GM19238 (cell line): Measurements from ENCODE around the gene METAP1D.
"Not testable (repeated sequence)": the region's sequence is repeated elsewhere in the genome, so short reads cannot be mapped to it uniquely, and the experiment has no call there.

Experiments
- DNase-seq: peaks from one replicate; pipeline ENCODE4 v3.0.0; 2011; ENCODE audit warnings: low spot score; ENCODE audit not compliant: insufficient read length

The METAP1D gene

DNA sequence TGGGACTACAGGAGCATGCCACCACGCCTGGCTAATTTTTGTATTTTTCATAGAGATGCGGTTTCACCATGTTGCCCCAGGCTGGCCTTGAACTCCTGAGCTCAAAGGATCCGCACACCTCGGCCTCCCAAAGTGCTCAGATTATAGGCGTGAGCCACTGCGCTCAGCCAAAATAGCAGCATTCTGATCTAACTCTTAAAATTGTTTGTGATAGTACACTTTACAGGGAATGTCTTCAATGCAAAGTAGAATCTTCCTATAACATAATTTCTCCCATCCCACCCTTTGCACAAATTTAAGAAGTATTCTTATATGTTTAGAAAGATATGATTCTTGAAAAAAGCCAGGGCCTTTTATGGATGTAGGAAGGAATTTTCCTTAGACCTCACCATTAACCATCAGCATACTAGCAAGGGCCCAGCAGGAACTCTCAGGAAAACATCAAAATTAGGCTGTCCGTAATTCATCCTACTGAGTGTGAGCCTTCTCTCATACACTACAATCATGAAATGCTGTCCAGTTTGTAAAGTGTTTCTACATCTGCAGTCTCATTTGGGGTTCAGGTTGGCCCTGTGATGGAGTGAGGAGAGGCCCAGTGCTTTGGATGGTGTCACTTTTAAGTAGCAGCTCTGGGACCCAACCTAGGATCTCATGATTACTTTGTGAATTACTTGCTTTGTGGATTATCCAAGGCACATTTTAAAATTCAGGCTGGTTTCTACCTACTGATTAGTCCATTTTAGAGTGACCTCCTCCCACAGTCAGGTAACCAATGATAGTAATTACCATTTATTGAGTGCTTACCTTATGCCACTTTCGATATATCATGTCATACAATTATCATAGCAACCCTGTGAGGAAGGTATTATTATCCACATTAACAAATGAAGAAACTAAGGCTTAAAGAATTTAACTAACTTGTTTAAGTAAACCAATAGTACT, 48.1 kb downstream of the METAP1D start:
- no peak for DNase-seq

DNA sequence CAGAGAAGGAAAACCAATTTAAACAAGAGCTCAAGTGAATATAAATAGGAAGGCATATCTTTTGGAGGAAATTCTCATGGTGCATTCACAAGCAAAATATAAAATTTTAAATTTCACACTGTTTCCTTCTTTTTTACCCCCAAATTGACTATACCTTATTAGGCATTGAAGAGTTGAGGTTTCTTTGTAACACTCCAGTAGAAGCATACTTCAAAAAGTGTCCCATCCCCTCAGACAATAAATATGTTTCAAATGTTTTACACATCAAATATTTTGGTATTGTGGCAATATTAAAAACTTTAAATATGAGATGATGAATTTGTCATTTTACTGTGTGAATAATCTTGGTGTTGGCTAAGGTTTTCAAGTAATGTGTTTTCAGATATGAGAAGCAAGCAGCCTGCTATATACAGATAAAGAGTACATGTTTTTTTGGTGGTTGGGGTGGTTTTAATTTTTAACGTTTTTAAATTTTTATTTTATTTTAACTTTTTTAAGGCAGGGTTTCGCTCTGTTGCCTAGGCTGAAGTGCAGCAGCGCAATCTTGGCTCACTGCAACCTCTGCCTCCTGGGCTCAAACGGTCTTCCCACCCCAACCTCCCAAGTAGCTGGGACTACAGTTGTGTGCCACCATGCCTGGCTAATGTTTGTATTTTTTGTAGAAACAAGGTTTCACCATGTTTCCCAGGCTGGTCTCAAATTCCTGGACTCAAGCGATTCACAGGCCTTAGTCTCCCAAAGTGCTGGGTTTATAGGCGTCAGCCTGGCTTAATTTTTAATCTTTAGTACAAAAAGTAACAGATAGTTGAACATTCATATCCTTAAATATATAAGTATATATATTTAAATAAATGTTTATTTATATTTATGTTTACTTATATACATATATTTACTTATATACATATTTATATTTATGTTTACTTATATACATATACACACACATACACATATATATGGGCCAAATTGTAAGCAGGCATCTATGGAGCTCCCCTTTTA, 49.1 kb downstream of the METAP1D start:
- no peak for DNase-seq

DNA sequence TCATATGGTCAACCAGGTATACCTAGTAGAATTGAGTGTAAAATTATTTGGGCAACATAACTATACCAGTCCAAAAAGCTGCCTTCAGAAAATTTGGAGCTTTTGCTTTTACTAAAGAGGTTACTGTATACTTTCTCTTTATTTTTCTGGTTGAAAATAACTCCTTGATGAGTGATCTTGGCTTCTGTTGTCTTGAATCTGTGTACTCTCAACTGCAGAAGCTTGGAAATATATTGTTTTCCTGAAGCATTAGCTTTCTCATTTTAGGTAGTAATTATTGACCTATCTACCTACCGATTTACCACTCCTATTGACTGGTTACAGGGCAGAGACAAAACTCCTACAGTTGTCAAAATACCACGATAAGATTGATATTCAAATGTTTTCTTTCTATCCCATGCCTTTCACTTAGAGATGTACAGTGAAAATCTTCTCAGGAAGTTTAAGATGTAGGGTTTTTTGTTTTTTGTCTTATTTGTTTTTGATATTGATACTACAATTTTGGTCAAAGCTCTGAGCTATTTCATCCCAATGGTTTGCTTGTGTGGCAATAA, 49.9 kb downstream of the METAP1D start:
- no peak for DNase-seq

DNA sequence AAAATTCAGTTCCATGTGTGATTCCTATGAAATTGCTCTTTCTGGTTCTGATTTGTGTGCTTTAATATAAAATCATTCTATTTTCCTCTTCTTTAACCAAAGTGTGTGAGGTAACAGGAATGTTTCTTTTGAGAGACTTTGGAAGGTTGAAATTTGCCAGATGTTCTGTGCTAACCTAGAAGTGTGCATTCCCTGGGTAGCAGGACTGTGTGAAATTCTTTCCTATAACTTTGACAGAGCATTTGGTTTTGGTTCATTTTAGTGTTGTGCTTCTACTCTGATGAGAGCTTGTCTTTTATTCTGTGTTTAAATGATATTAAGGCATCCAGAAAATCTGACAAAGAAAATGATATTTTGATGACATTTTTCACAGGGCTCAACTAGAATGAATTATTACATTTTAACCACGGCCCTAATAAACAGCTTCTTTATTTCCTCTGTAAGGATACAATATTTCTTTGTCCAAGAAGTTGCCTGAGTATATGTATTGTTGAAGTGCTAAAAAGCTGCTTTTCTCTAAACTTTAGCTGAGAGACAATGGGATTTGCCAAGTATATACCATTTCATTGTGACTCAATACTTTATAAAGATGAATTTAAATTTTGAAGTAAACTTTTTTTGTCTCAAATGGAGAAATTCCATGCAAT, 50.8 kb downstream of the METAP1D start:
- no peak for DNase-seq

DNA sequence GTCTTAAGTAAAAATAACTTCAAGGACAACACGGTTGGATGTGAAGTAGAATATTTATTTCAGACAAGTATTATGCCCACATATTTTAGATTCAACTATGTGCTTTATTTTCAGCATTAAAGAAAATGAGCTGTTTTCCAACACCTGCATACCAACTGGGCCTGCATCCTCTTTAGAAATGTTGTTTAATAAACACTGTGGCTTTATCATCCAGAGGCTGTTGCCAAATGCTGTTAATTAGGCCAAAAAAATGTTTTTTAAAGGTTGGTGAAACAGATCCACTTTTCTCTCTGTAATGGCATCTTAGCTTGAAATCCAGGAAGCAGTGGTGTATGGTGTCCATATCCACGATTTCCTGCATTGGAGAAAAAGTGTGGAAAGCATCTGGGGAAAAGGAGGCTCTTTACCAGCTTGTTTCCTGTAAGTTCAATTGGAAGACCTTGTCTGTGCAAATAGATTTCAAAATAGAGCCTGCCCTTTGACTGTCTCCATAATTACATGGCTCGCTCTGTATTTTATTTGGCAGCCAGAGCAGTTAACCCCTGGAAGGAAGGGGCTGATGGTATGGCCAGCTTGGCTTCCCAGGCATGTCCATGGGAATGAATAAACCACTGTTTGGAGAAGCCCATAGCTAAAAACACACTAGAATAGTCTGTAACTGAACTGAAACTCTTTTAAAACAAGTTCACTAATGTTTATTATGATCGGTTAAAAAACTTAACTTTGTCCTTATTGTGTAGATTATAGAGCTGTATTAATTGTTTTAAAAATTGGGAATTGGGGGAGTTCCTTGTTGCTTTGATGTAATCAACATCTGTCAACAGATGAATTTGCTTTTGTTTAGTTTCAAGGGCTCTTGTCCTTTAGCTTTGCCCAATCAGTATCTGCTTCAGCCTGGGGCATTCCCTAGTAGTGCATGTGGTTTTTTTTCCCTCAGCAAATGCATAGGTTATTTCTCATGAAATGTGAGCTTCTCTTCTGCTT, 52.5 kb downstream of the METAP1D start:
- DNase-seq, result no peak

DNA sequence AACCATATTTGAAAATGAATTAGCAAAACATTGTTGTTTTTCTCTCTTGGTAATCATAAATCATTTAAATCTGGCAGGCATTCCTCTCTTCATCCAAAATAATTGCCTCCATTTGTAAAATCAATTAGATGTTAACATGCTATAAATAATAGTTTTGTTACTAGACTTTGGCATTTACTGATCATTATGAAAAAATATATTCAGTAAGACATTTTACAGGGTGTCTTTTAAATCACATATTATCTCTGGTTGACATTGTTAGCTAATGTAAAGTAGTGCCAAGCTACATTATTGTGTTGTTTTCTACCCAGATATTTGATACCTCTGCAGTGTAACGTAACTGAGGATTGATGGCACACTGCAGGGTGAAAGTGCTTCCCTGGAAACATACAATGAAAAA, 53.7 kb downstream of the METAP1D start:
- no peak for DNase-seq

DNA sequence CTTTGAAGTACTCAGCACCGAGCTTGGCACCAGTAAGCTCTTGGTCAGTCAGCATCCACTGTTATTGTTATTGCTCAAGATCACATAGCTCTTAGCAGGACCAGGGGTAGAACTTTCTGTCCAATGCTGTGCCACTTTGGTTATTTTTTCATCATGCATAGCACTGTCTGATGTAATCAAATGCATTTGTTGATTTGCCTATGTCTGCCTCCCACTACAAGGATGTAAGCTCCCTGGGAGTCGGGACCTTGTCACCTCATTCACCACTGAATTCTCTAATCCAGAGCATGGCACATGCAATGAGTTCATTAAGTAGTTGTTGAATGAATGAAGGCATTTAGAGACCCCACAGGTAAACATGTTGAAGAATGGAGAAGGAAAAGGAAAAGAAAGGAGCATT, 56.5 kb downstream of the METAP1D start:
- no peak for DNase-seq

DNA sequence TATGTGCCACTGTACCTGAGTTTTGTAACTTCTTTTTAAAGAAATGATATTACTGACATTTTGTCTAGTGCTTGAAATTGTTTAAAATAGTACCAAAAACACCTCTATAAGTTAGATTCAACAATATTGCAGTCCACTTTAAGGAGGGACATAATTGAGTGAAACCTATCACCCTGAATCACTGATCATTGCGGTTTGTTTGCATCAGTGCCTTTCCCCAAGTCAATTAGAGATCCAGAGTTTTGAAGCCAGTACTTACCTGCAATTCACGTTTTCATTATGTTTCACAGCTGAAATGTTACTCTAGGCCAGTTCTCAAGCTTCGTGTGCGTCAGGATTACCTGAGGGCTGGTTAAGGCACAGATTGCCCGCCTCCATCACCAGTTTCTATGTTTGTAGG, 58.9 kb downstream of the METAP1D start:
- DNase-seq, result no peak

DNA sequence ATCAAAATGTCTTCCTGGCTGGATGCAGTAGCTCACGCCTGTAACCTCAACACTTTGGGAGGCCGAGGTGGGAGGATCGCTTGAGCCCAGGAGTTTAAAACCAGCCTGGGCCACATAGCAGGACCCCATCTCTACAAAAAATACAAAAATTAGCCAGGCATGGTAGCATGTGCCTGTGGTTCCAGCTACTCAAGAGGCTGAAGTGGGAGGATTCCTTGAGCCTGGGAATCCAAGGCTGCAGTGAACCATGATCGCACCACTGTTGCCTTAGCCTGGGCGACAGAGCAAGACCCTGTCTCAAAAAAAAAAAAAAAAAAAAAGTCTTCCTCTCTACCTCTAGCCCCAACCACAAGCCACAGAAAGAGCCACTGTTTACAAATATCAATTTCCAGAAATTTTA, 60.4 kb downstream of the METAP1D start:
- DNase-seq, result not testable (repeated sequence)

DNA sequence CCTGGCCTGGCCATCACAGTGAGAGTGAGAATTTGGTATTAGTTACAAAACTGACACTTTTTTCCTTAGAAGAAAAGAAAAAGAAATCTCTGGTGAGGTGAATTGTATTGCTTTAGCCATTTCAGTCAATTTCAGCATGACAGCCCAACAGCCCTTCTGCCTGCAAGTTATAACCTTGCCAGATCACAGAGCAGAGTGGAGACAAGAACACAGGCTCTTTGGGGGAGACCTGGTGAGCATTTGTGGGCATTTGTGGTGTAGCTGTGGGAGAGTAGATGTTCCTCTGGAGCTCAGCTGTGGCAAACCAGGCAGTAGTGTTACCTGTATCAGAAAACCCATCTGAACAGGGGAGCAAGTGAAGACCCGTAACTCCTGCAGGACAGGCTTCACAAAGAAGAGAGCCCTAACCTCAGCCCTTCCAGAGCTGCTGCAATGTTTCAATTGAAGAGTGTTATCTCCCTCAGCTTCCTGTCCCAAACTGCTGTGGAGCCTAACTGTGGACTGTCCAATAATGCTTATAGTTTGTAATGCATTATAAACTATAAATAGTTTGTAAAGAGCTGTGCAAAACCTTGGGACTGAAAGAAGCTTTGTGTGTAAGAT, 62.8 kb downstream of the METAP1D start:
- DNase-seq, result no peak

DNA sequence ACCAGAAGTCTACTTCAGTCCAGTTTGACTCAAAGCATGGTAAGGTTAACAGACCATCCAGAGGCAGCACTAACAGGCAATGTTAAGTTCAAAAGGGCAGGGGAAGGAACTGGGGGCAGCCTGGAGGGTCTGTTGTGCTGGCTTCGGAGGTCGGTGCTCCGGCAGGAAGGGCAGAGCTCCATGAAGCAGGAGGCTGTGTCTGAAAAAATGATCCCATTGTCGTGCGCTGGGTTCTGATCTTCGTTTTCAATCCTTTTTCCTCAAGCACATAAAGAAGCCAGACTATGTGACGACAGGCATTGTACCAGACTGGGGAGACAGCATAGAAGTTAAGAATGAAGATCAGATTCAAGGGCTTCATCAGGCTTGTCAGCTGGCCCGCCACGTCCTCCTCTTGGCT, 63.7 kb downstream of the METAP1D start:
- DNase-seq, result no peak

DNA sequence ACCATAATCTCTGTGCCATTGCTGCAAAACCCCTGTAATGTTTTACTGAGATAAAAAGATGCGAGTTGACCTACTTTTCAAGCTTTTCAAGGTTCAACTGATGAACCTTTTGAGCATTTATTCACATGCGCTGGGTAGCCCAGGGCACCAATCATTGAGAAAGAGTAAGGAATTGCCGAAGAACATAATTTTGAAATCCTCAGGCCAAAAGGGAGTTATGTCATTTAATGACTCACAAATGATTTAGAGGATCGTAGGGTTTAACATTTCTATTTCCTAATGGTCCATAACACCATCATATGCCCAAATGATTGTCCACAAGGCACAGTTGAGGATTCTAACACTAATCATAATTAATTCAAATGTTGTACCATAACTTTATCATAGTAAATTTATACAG, 65.4 kb downstream of the METAP1D start:
- DNase-seq, result no peak

DNA sequence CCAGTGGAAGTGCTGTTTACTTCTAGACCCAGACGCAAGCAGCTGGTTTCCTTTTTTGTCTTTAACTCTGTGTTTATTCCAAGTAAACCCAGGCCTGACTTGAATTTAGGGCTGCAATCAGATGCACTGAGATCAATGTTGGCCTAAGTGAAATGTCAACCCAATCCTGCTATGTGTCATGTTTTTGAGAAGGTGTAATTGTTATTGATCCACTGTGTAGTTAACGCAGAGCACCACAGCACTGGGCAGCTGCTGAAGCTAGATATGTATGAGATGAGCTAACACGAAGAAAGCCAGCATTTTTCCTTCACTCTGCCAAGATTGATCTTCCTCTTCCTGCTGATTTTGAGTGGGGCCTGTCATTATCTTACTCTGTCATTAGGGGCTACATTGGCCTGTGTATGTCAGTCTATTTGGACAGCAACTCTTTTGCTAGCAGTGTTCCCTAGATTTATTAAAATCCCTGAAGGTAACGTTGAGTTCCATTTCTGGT, 66.7 kb downstream of the METAP1D start:
- DNase-seq, result no peak

DNA sequence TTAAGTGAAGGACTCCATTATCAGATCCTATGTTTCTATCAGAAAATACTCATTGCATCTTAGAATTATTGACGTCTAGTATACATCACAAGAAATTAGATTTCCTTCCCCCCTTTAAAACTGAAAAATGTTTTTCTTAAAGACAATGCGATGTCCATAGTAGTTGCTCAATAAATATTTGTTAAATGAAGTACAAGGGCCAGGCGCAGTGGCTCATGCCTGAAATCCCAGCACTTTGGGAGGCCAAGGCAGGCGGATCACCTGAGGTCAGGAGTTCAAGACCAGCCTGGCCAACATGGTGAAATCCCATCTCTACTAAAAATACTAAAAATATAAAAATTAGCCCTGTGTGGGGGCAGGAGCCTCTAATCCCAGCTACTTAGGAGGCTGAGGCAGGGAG, 68.2 kb downstream of the METAP1D start:
- not testable (repeated sequence) for DNase-seq

DNA sequence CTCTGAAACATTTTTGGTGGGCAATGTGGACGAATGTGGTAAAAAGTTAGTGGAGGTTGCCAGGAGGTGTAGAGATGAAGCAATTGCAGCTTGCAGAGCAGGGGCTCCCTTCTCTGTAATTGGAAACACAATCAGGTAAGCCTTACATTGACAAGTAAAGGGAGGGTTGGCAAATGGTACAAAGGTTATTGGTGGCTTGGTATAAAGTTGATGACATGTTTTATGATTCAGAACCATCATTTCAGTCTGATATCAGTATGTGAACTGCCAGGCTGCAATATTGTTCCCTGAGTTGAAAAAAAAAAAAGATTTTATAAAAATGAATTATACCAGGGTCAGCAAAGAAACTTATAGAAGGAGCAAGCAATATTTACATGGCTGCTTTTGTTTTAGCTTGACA, 71.2 kb downstream of the METAP1D start:
- DNase-seq, result no peak

DNA sequence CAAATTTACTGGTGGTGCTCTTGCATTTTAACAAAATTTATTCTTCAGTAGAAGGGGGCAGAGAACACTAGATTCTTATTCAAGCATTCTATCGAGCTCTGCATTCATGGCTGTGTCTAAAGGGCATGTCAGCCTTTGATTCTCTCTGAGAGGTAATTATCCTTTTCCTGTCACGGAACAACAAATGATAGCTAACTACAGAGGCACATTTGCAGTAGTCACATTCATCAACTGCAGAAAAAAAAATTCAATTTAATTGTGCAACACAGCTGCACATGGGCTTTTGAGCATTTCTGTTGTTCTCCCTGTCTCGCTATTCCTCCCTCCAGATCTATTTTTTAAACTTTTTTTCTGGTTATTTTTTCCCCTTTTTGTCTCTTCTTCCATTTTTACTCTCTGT, 72.5 kb downstream of the METAP1D start:
- no peak for DNase-seq

DNA sequence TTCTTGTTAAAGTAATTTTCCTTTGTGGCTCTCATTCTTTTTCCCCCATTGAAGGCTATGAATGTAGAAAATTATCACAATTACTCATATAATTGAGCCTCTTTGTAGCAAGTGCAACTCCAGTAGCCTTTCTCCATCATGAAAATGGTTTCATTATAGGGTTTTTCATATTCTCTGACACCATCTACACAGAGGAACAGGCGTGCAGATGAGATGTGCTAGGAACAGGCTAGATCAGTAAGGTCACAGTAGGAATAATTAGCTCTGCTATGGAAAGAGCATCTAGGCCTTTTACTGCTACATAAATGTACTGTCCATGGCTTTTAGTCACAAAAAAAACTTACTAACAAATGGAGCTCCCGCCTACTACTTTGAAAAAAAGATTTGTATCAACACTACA, 73.0 kb downstream of the METAP1D start:
- no peak for DNase-seq

DNA sequence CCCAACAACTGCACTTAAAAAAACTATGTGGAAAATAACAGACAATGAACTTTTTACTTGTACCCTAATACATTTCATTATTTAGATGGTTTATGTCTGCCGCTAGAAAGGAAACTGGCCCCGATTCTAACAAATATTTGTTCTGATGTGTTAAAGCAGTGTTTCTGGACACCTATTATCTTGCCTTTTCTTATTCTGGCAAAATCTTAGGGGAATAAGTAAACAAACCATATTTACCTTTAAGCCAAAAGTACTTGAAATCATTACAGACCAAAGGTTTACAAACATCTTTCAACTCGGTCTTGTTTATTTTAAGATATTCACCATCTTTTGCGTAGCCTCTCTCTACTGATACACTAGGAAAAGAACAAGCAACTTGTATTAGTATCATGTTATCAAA, 73.8 kb downstream of the METAP1D start:
- no peak for DNase-seq

DNA sequence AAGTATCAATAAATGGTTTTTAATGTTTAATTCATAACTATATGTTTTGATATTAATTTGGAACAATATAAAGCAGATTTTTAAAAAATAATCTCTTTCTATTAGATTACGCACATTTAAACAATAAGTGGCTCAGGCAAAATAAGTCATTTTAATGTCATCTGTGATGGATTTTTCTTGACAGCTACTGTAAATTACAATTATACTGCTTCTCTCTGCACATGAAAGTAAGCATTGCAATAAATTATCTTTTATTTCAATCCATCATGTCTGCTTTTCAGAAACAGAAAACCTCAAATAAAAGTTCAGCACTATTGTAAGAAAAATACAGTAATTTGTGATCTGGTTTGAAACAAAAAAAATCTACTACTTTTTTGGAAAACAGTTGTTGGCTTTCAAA, 74.5 kb downstream of the METAP1D start:
- no peak for DNase-seq

DNA sequence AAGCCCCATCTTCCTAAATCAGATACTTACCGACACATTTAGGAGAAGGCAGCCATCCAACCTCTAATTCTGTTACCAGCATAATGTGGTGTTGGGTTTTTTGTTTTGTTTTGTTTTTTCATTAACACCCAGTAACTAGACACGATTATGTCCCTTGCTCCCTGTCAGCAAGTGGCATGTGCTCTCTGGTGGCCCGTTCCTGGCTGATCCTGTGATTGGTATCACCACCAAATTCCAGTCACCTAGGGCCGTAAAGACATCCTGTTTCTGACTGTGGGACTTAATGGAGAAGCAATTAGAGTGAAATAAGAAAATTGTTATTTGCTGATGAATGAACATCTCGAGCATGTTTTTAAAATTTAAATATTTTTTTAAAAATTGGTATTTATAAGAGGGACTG, 79.7 kb downstream of the METAP1D start:
- DNase-seq, result no peak
